Superior temporal gyrus (tissue), 1 donor: ENCODE data around the gene ITIH4.

ENCODE experiments used
- DNase-seq: peaks from one replicate; pipeline ENCODE4 v3.0.0-alpha.2; 2016; ENCODE audit errors: extremely low spot score

ITIH4 gene

DNA sequence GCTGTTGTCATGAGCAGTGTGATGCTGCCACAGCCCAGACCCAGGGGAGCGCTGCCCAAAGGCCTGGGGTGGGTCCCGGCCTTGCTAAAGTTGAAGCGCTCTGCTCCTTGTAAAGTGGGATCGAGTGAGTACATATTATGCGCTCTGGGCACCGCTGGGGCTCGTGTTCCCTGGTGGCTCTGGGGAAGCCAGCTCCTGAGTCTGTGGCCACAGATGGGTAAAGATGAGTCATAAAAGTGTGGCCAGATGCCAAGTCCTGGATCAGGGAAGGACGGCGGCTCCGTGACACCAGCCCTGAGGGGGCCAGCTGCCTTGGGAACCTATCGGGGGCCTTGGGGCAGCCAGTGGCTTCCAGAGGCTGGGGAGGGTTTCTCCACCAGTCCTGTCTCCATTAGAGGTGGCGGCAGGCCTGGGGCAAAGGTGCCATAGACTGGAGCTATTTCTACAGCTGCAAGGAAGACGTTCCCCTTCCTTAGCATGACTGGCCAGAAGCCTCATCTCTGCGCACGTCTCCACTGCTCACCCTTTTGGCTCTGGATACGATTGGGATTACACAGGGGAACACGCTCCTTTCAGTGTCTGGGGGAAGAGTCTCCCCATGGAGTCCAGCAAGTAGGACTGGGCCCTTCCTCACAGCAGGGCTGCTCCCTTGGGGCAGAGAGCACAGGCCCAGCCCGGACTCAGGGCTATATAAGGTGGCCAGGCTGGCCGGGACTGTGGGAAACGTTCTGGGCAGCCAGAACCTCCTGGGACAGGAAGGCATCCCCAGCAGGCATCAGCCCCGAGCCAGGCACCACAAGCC is 1.2 kb upstream of the ITIH4 start:
- DNase-seq: peak; percentile 53

DNA sequence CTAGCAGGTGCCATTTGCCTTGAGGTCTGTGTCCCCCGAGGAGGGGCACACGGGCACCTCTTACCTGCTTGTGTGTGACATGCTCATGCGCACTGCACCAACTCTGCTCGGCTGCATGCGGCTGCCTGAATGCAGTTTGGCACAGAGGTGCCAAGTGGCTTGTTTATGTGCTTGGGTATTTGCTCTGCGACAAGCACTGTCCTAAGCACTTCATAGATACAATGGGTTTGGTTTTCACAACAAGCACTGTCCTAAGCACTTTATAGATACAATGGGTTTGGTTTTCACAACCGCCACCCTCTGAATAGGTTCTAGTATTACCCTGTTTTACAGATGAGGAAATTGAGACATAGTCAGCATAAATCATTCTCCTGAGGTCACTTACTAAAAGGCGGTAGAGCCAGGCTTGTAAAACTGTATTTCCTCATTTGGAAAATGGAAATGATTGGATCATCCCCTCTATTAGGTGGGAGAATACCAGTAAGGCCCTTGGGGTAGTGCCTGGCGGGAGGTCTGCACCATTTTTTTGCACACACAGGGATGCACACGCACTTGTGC is 487 bp downstream of the ITIH4 start:
- DNase-seq: no peak

DNA sequence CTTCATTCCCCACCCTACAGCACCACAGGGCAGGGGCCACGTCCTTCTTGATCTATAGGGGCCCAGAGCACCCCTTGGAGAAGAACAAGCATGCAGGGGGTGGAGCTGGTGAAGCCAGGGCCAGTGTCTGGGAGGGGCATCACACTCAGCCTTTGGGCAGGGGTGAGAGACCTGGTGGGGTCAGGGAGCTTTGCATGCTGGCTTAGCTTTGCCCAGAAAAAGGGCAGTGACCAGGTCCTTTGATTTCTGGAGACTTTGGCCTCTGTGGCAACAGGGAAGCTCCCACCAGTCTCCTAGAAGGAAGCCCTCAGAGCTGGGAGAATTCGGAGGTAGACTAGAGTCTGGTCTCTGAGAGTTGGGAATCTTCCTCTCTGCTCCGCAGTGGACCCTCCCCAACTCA is 990 bp downstream of the ITIH4 start:
- no peak for DNase-seq

DNA sequence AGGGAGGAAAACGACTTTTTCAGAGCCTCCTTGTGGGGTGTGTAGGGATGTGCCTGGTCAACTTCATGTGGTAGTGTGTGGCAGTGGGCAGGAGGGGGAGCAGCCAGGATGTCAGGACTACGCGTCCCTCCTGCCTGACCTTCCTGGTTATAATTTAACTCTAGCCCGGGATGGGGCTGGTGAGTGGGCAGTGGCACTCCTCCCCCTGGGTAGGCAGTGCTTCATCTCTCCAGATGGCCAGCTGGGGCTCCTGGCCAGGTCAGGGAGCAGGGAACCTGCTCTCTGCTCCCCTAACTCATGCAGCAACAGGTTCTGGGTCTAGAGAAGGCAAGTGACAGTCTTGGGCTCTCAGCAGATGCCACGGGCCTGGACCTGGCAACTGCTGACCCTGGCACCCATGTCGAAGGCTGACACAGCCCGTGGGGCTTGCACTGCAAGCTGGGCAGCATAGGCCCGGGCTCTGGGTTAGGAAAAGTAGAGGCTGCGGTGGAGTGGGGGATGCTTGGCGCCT is 2.6 kb downstream of the ITIH4 start:
- no peak for DNase-seq

DNA sequence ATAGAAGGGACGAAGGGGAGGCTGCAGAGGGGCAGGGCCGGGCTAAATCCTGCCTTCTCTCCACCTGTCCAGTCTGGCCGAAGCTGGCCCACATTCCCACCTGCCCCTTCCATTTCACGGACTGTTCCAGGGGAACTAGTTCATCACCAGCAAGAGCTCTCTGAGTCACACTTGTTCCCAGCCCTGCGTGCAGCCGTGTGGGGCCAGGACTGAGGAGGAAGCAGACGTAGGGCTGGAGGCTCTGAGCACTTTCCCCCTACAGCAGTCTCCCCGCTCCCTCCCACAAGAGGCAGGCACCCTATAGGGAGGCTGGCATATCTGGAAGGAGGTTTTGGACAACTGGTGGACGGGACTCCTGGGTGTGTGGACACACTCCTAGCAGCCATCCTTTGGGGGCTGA is 3.0 kb downstream of the ITIH4 start:
- DNase-seq: no peak

DNA sequence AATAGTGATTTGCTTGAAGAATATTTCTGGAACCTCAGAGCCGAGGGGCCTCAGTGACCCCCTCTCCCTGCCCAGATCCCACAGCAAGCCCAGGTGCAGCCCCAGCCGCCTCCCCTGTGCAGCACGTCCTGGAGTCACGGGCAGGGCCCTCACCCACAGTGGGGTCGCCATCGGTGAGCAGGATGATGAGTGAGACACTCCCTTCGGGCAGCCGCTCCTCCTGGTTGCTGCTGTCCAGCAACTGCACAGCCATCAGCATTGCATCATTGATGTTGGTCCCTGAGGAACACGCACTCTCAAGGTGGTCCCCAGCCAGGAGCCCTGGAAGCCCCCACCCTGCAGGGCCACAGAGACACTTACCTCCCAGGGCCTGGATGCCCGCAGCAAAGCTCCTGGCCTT is 6.4 kb downstream of the ITIH4 start:
- DNase-seq: no peak

DNA sequence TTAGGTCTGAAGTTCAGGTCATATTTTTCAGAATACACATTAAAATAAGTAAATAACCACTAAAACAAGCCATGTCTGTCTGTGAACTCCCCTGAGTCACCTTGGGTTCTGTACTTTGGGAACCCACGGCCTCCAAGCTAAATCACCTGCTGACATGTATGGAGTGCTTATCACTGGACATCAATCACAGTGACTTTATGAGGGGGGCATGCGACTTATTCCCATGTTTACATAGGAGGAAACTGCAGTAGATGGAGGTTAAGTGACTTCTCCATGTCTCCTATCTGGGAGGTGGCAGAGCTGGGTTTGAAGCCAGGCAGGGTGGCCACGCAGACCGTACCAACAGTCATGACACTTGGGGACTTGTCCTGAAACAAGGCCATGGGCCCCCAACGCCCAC is 8.1 kb downstream of the ITIH4 start:
- DNase-seq: no peak

DNA sequence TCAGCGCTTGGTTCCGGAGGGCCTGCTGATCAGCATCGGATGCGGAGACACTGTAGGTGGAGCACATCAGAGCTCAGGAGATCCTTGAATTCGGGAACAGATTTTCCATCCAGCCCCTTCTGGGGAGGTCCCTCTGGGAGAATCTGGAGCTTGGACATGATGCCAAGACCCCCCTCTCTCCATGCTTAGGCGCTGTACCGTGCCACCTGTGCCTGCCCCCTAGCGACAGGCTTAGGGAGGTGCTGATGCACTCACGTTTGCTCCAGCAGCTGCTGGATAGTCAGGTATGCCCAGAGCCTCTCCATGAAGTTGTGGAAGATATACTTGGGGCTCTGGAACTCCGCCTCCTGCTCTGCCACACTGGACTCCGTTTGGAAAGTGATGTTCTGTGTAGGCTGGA is 9.7 kb downstream of the ITIH4 start:
- no peak for DNase-seq

DNA sequence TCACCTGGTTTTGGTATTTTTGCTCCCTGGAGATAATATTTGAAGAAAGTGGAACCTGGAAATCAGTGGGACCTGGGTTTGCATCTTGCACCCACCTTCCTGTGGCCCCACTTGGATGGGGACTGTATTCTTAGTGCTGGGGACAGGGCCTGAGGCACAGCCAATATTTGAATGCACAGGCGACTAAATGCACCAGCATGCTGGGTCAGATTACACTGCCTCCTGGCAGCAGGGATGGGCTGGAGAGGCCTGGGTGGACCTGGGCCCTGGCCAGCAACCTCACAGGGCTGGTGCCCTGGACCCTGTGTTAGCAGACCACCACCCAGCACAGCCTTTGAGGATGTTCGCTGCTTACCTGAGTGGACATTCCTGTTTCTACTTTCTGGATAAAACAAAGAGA is 10.5 kb downstream of the ITIH4 start:
- DNase-seq: no peak

DNA sequence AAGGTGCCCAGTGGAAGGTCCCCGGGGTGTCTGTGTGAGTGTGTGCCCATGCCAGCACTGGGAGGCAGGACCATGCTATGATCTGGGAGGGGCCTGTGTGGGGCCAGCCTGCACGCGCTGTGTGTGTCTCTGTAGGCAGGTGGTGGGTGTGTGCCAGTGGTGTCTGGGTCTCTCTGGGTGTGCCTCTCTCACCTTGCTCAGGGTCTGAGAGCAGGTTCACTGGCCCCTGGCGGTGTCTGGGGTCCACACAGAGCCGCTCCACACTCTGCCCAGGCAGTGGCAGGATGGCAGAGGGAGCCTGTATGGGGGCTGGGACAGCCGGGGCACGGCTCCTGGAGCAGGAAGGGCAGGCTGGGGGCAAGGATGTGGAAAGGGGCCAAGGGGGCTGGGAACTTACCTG is 12.6 kb downstream of the ITIH4 start:
- no peak for DNase-seq

DNA sequence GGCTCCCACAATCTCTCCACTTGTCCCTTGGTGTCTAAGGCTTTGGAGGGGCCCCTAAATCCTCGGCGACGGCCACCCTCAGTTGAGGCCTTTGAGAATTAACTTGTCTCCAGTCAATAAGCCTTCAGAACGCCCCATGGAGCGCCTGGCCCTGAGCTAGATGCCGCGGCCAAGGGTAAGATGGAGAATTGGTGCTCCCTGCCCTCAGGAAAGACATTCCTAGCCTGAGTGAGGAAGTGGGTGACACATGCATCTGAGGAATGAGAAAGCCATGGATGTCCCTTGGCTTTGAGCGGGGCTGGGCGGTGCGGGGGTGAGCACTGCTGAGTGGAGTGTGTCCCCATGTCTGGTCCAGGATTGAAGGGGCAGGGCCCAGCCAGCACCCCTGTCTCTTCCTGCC is 13.3 kb downstream of the ITIH4 start:
- no peak for DNase-seq

DNA sequence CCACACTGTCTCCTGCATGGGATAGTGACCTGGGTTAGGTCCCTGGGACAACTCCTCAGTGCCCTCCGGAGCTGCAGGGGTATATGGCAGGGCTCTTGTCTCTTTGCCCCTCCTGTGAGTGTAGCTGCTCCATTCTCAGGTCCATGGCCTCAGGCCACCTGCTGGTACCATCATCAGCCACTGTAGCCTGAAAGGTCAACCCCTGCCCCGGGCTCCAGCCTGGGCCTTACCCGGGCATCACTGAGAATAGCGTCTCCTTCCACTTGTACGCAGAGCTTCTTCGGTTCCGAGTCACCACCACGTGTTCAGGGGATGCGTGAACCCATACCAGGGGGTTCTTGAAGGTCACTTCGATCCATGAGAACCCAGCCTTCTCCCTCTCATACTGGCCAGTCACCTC is 13.8 kb downstream of the ITIH4 start:
- no peak for DNase-seq

DNA sequence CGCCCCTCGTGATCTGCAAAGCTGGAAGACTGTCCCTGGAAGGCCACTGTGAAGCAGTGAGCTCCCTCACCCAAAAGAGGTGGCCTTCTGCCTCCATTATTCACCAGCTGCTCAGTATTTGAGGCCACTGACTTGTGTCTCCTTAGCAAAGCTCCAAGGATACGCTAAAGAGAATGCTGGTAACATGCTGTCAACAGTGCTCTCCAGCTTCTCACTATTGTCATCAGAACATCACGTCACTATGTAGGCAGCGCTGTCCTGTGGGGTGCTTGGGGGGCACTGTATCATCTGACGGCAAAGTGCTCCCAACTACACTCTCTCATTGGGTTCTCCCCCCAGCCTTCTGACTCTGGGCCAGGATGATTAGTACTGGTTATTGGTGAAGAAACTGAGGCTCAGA is 14.3 kb downstream of the ITIH4 start:
- no peak for DNase-seq

DNA sequence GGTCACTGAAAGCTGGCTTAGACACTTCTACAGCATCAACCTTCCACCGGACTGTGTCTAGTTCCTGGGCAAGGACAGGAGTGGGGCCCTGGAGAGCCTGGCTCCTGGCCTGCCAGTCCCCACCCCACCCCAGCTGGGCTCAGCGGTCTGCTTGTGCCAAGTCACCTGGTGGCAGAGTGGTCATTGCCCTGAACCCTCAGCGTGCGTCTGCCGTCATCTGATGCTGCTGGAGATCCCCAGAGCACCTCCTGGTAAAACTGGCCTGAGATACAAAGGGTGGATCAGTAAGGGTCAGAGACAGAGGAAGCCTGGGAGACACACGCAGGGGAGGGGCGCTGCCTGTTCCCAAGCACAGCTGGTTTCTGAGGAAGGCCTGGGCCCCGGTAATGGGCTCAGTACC is 16.7 kb downstream of the ITIH4 start:
- DNase-seq: no peak

DNA sequence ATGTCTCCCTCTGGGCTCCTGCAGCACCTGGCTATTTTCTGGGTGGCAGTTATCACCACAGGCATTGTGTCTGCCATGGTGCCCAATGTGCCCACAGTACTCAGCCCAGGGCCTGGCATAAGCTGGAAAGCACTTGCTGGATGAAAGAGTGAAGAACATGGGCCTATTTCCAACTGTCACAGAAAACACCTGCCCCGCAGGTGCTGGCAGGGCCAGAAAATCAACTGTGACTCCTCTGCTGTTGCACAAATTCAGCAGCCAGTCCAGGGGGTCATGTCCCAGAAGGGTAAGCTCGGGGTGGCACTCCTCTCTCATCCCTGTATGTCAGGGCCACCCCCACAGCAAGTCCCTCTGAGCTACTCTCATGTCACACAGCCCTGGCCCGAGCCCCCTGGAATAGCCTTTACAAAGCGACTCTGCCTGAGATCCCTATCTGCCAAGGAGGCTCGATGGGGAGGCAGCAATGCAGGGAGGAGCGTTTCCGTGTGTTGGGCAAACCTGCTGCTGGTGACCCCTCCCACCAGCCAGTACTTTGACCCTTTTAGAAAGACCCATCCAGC is 18.9 kb downstream of the ITIH4 start:
- no peak for DNase-seq

DNA sequence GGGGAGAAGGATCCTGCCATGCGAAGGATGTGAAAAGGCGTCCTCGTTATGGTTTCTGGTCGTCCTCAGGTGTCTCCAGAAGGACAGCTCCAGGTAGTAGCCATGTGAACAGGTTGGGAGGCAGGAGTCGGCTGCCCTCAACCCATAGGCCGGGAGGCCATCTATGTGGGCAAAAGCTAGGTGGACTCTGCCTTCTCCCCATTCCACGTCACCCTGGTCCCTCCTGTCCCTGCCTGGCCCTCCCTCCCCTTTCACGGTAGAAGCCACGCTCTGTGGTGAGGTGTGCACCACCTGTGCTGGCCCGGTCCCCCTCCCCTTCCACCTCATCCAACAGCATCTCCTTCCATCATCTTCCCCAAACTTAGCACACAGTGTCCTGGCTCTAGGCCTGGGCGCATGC is 19.5 kb downstream of the ITIH4 start:
- DNase-seq: no peak

DNA sequence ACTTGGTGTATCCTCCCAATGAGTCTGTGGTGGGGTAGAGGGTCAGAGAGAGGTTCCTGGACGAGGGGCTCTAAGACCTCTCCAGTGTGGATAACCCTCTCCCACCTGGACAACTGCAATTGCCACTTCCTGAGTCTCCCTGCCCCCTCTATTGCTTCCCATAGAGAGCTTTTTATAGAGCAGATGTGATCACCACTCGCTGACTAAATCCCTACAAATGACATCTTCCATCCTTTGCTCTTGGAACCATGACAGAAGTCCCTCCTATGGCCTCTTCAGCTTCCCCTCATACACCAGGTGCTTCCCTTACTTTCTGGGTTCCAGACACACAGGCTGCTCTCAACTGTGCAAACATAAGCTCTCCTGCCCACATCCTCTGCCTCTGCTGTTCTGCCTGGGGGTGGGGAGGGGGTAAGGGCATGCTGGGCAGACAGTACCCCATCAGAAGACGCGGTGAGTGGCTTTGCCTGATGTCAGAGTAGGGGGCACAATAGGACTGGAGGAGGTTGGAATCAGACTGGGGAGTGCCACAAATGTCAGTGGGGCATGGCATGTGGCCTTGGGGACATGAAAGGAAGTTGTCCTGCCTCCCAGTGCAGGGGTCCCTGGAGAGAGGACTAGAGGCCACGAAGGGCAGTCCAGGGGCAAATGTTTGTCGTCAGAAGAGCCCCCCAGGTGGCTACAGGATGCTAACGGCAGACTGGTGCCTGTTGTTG is 20.7 kb downstream of the ITIH4 start:
- no peak for DNase-seq

DNA sequence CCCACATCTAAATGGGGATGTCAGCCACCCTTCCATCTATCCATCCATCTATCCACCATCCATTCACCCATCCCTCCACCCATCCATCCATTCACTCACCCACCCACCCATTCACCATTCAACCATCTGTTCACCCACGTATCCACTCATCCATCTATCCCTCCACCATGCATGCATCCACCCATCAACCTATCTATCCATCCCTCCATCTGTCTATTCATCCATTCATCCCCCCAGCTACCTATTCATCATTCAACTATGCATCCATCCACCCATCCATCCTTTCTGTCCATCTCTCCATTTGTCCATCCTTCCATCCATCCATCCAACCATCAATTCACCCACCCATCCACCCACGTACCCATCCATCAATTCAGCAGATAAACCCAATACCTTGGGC is 21.3 kb downstream of the ITIH4 start:
- no peak for DNase-seq

DNA sequence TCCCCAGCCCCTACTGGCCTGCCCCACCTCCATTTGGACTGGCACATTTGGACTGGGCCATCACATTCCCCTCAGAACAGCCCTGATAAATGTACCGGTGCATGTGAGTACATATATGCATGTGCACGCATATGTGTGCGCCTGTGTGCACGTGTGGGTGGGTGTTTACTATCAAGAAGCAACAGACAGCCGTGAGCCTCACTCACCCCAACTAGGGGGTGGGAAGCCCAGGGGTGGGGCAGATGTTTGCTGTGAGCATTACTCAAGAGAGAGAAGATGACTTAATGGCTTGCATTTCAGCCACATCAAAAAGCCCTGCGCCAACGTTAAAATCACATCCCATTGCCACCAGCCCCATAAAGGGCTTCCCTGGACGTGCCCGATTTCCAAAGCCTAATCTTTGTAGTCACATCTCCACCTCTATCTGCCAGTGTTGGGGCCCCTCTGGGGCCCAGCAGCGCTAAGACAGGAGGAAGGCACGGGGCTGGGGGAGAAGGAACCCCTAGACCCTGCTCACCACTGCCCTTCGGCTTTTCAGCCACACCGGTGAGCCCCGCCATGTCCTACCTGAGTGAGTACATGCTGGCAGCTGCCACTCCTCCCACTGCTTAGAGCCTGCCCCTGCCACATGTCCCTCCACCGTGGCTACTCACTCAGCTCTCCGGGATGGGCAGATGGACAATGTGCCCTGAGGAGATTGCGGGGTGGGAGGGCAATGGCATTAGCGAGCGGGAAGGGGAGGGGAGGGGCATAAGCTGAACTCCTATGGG is 25.0 kb downstream of the ITIH4 start:
- no peak for DNase-seq

DNA sequence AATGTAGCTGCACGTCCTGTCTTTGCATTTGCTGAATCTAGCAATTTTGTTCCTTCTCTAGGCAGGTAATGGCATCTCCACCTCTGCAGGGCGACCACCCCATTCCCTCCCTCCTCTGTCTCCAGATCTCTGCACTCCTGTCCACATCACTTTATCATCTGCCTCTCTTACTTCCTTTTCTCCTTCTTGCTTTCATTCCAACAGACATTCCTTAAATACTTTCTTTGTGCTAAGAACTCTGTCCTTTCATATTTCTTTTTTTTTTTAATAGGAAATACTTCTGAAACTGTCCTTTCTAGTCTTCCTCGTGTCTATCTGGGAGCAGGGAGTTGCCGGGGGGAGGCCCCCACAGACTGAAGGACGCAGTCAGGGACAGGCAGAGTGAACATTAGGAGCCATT is 28.6 kb downstream of the ITIH4 start:
- DNase-seq: no peak

DNA sequence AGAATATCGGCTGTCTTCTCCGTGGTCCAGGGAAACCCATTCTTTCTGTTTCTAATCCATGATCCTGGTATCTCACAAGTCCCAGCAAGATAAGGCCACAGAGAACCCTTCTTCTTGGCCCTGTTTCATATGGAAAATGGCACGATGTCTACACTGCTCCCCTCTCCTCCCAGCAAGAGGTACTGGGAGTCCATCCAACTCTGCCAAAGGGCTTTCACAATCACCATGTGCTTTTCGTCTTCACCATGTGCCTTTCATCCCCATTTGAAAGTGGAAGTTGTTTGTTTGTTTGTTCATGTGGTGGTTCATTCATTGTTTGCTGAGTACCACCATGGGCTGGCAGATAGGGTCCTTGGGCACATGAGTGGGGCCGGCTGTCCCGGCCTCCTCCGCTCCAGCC is 30.4 kb downstream of the ITIH4 start:
- DNase-seq: no peak

DNA sequence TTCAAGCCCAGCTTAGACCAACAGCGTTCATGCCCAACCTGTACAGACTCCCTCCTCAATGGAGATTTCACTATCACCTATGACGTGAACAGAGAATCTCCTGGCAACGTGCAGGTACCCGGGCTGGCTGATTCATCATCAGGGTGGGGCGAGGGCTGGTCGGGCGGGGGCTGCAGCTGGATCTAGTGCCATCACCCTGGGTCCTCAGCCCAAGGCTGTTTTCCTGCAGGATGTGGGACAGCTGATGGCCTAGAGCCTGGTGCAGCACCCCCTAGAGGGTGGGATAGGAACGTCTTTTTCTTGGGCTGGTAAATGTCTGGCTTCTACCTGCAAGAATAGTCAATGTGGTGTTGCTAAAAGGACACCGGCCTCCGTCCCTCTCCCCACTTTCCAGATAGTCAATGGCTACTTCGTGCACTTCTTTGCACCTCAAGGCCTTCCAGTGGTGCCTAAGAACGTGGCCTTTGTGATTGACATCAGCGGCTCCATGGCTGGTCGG is 31.4 kb downstream of the ITIH4 start:
- DNase-seq: no peak
